ENCODE results near the gene PNMA1. TPM values are rescaled to one million over a fixed set of nuclear protein-coding genes. Genes with fewer than 3 reads are reported as not detected.

PNMA1 gene
- total and polyA plus RNA-seq, 2 of the 13 experiments (the other 11 are each of a cell fraction or from before 2014, with no cell fraction given), result 7.0 to 8.3 TPM

GRCh38 chr14:73758392-73759182 is 44.4 kb upstream of the PNMA1 start (continued):
- no peak; the same call in 1 of the 2 replicates for TF ChIP-seq NFAT5 (CRISPR knock-in tag; IDR thresholded peaks at IDR 0.05)
- no peak for TF ChIP-seq NKX3-1 (CRISPR knock-in tag; IDR thresholded peaks at IDR 0.05)
- peak; percentile 66; the same call in 1 of the 2 replicates for TF ChIP-seq ZNF317 (CRISPR knock-in tag; IDR thresholded peaks at IDR 0.05)
- no peak for TF ChIP-seq ZNF383 (CRISPR knock-in tag; IDR thresholded peaks at IDR 0.05; ENCODE audit: borderline replicate concordance)
- TF ChIP-seq ETS1 (CRISPR knock-in tag; IDR thresholded peaks at IDR 0.05), result no peak
- TF ChIP-seq NFE2L1 (CRISPR knock-in tag; IDR thresholded peaks at IDR 0.05; ENCODE audit: borderline replicate concordance), result no peak
- no peak for TF ChIP-seq TCF7 (IDR thresholded peaks at IDR 0.05; ENCODE audit: low read depth)
- TF ChIP-seq ARNTL (CRISPR knock-in tag; IDR thresholded peaks at IDR 0.05), result peak; percentile 60
- TF ChIP-seq ZNF577 (CRISPR knock-in tag; IDR thresholded peaks at IDR 0.05; ENCODE audit: borderline replicate concordance, low read depth), result no peak
- no peak for TF ChIP-seq NR1H2 (CRISPR knock-in tag; IDR thresholded peaks at IDR 0.05; ENCODE audit: borderline replicate concordance, low read depth)
- TF ChIP-seq GFI1 (CRISPR knock-in tag; IDR thresholded peaks at IDR 0.05; ENCODE audit: borderline replicate concordance), result no peak
- peak; percentile 60; the same call in 1 of the 2 replicates for TF ChIP-seq ZFP91 (CRISPR knock-in tag; IDR thresholded peaks at IDR 0.05; ENCODE audit: borderline replicate concordance)
- no peak for TF ChIP-seq AKAP8 (CRISPR knock-in tag; IDR thresholded peaks at IDR 0.05)
- TF ChIP-seq SRSF1 (optimal IDR thresholded peaks at IDR 0.05; ENCODE audit: low read depth, low read length), result no peak
- no peak for TF ChIP-seq ZNF724P (CRISPR knock-in tag; IDR thresholded peaks at IDR 0.05; ENCODE audit: borderline replicate concordance)
- no peak for TF ChIP-seq ZNF781 (CRISPR knock-in tag; IDR thresholded peaks at IDR 0.05; ENCODE audit: borderline replicate concordance, not compliant biosample characterization)
- TF ChIP-seq REXO4 (CRISPR knock-in tag; IDR thresholded peaks at IDR 0.05; ENCODE audit: borderline replicate concordance), result no peak
- TF ChIP-seq ZFP41 (CRISPR knock-in tag; IDR thresholded peaks at IDR 0.05; ENCODE audit: borderline replicate concordance), result no peak
- no peak for TF ChIP-seq KDM3A (CRISPR knock-in tag; IDR thresholded peaks at IDR 0.05; ENCODE audit: low read depth)
- TF ChIP-seq ZBTB42 (CRISPR knock-in tag; IDR thresholded peaks at IDR 0.05), result no peak
- TF ChIP-seq HOXD1 (CRISPR knock-in tag; IDR thresholded peaks at IDR 0.05), result no peak
- TF ChIP-seq NPAS2 (CRISPR knock-in tag; IDR thresholded peaks at IDR 0.05; ENCODE audit: borderline replicate concordance), result no peak

Measured in HepG2 (cell line).